Cerebellar nuclear complex (tissue), 1 donor: ENCODE data around the gene FEM1C.

Experiments used
- DNase-seq, 2 experiments: peaks; one replicate each; lab custom pipeline; 2025; lab: John Stamatoyannopoulos, UW

FEM1C gene

GRCh38 chr5:115544436-115545350 is at the start of gene FEM1C:
FEM1C (minus strand) TSS chr5:115544775; CDS start chr5:115543493, 1,282 bp downstream.
- peak; percentile 47 to 86 for DNase-seq

- no peak for DNase-seq
Observed at GRCh38 chr5:115589043-115589442, 44.5 kb upstream of the FEM1C start.

- no peak for DNase-seq
Observed at GRCh38 chr5:115588640-115589039, 44.1 kb upstream of the FEM1C start.

- no peak for DNase-seq
Observed at GRCh38 chr5:115586525-115587146, 42.1 kb upstream of the FEM1C start.

- DNase-seq = no peak
Observed at GRCh38 chr5:115585265-115585664, 40.7 kb upstream of the FEM1C start.

- DNase-seq = no peak
Observed at GRCh38 chr5:115584501-115584900, 39.9 kb upstream of the FEM1C start.

GRCh38 chr5:115583474-115583873 is 38.9 kb upstream of the FEM1C start:
- DNase-seq = no peak

- no peak for DNase-seq
Observed at GRCh38 chr5:115580941-115581340, 36.4 kb upstream of the FEM1C start.

GRCh38 chr5:115579747-115580173 is 35.2 kb upstream of the FEM1C start:
- DNase-seq = no peak

- no peak for DNase-seq
Observed at GRCh38 chr5:115579216-115579615, 34.6 kb upstream of the FEM1C start.

GRCh38 chr5:115578657-115579056 is 34.1 kb upstream of the FEM1C start:
- no peak for DNase-seq

- DNase-seq = no peak
Observed at GRCh38 chr5:115577741-115578140, 33.2 kb upstream of the FEM1C start.

- DNase-seq = no peak
Observed at GRCh38 chr5:115577329-115577728, 32.8 kb upstream of the FEM1C start.

- no peak for DNase-seq
Observed at GRCh38 chr5:115575167-115576070, 30.8 kb upstream of the FEM1C start.

GRCh38 chr5:115573133-115573532 is 28.6 kb upstream of the FEM1C start:
- no peak for DNase-seq

GRCh38 chr5:115571441-115571878 is 26.9 kb upstream of the FEM1C start:
- DNase-seq = peak; percentile 79 to 83

GRCh38 chr5:115568668-115569067 is 24.1 kb upstream of the FEM1C start:
- no peak for DNase-seq

- no peak for DNase-seq
Observed at GRCh38 chr5:115565233-115565632, 20.7 kb upstream of the FEM1C start.

- DNase-seq = no peak
Observed at GRCh38 chr5:115561176-115561575, 16.6 kb upstream of the FEM1C start.

GRCh38 chr5:115559524-115559923 is 14.9 kb upstream of the FEM1C start:
- DNase-seq = no peak

GRCh38 chr5:115558388-115558956 is 13.9 kb upstream of the FEM1C start:
- DNase-seq = no peak
